NB4 (cell line): ENCODE measurements around the gene CCL1.

Experiments used
- POLR2A ChIP-seq: IDR thresholded peaks from 2 replicates; pipeline ENCODE4 v1.6.1; 2011; ENCODE audit warnings: mild to moderate bottlenecking; ENCODE audit not compliant: insufficient read length; ENCODE audit errors: extremely low read depth
- TF ChIP-seq, protein P1 (sequence below): IDR thresholded peaks from one replicate; pipeline ENCODE4 v1.5.1; 2012; ENCODE audit warnings: low read depth, low read length
- TF ChIP-seq, protein P2 (sequence below): IDR thresholded peaks from 2 replicates; pipeline ENCODE4 v1.6.1; 2011; ENCODE audit warnings: low read depth, low read length

DNA sequence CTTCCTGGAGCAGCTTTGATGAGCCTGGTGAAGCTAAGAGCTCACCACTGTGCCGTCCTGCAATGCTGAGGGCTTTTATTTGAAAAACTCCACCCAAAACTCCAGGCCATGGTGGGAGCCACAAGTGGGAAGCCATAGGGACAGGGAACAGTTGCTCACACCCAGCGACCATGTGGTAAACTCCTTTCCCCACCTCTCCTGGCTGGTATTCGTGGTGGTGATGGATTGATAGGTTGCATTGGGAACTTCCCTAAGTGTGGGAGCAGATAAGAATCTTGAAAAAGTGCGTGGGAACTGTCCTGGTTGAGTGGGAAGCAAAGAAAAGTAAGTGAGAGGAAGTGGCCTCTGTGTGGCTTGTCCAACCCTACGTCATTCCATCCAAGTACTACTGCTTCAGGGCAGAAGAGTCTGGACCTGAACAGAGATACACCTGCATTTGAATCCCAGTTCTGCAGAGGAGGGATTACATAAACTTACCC is at the start of gene CCL1:
- TF ChIP-seq, protein P1, sequence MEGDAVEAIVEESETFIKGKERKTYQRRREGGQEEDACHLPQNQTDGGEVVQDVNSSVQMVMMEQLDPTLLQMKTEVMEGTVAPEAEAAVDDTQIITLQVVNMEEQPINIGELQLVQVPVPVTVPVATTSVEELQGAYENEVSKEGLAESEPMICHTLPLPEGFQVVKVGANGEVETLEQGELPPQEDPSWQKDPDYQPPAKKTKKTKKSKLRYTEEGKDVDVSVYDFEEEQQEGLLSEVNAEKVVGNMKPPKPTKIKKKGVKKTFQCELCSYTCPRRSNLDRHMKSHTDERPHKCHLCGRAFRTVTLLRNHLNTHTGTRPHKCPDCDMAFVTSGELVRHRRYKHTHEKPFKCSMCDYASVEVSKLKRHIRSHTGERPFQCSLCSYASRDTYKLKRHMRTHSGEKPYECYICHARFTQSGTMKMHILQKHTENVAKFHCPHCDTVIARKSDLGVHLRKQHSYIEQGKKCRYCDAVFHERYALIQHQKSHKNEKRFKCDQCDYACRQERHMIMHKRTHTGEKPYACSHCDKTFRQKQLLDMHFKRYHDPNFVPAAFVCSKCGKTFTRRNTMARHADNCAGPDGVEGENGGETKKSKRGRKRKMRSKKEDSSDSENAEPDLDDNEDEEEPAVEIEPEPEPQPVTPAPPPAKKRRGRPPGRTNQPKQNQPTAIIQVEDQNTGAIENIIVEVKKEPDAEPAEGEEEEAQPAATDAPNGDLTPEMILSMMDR: no peak
- no peak for TF ChIP-seq POLR2A
- TF ChIP-seq, protein P2, sequence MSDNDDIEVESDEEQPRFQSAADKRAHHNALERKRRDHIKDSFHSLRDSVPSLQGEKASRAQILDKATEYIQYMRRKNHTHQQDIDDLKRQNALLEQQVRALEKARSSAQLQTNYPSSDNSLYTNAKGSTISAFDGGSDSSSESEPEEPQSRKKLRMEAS: no peak
